Measurements from ENCODE around the gene TRIP10.
"Not testable (repeated sequence)": the region's sequence is repeated elsewhere in the genome, so short reads cannot be mapped to it uniquely, and the experiment has no call there.

The TRIP10 gene

GRCh38 chr19:6737873-6738786, 1.4 kb upstream of the TRIP10 start:
- in situ Hi-C loops (cut with MboI; ENCODE audit: low sequenced_read_pairs): loop anchor here (10.0 kb wide), 1 partner anchor 127 kb away; no protein-coding TSS in a partner anchor

DNA sequence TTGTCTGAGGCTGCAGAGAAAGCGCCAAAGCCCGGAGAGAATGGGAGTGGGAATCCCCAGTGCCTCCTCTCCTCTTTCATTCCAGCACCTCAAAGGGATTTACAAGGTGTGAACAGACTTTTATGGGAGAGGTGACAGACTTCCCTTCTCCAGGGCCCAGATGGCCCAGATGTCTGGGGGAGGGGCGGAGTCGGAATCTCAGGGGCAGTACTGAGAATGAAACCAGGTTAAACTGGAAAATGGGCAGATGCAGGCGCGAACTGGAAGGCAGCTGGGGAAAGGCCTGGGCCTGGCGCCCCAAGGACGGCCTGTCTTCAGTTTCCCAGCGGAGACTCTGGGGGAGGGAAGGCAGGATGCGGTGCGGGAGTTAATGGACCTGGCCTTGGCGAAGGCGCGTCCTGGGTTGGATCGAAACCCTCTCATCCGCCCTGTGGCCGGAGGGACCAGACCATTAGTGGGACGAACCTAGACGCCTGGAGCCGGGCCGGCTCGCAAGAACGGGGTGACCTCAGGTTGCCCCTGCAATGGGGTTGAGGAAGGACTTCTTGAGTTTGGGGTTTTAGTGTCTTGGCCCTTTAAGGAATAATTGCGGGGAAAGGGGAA, 592 bp upstream of the TRIP10 start:
- in situ Hi-C loops (cut with MboI; ENCODE audit: low sequenced_read_pairs): loop anchor here (10.0 kb wide), 1 partner anchor 126 kb away; no protein-coding TSS in a partner anchor

GRCh38 chr19:6739883-6740588, 556 bp downstream of the TRIP10 start:
- in situ Hi-C loops (cut with MboI; ENCODE audit: low sequenced_read_pairs): loop anchor here (10.0 kb wide), 1 partner anchor 125 kb away; no protein-coding TSS in a partner anchor

DNA sequence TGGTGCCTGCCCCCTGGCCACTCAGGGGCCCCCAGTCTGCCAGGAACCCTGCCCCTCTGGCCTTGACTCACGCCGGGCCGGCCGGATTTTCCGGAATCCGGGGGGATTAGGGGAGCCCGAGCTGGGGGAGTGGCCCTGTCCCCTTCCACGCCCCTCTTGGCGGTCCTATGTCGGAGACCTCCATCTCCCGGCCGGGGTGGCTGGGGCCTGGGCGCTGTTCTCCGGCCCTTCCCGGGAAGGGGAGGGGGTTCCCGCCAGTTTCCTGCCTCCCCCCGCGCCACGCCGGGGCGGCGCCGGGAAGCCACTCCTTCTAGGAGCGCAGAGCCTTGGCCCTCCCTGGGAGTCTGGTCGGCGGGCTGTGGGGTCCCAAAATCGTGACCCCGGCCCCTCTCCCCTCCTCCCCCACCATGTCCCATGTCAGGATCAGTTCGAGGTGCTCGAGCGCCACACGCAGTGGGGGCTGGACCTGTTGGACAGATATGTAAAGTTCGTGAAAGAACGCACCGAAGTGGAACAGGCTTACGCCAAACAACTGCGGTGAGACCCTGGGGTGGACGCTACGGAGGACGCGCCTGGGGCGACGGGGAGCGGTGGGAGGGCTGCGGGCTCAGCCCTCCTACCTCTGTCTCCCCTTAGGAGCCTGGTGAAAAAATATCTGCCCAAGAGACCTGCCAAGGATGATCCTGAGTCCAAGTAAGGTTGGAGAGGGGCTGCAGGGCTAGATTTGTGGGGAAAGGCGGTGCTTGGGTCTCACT, 1.3 kb downstream of the TRIP10 start:
- in situ Hi-C loops (cut with MboI; ENCODE audit: low sequenced_read_pairs): no loop called here

- in situ Hi-C loops (cut with MboI; ENCODE audit: low sequenced_read_pairs): no loop called here
Measured at GRCh38 chr19:6743066-6743465, 3.6 kb downstream of the TRIP10 start.

- in situ Hi-C loops (cut with MboI; ENCODE audit: low sequenced_read_pairs): no loop called here
Measured at GRCh38 chr19:6743714-6744380, 4.4 kb downstream of the TRIP10 start.

DNA sequence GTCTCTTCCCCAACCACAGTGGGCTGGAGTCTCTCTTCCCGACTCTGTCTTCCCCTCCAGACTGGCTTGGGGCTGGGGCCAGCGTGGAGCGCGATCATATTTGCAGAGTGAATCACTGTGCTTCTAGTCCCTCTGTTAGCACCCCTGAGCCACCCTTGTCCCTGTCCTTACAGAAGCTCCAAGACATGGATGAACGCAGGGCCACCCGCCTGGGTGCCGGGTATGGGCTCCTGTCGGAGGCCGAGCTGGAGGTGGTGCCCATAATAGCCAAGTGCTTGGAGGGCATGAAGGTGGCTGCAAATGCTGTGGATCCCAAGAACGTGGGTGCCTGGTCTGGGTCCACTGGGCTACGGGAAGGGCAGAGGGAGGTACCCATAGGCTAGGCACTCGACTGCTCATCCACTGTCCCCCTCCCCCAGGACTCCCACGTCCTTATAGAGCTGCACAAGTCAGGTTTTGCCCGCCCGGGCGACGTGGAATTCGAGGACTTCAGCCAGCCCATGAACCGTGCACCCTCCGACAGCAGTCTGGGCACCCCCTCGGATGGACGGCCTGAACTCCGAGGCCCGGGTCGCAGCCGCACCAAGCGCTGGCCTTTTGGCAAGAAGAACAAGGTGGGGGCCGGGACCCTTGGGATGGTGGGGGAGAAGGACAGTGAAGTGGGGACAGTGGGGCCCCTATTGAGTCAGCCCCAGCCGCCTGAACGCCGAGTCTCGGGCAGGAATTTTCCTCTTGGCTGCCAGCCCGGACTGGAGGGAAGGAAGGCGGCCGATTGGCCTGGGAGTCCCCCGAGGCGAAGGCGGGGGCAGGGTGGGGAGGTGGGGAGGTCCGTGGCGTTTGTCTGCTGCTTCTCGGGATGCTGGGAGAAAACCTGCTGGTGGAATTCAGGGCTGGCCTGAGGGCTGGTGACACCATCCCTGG, 5.2 kb downstream of the TRIP10 start:
- in situ Hi-C loops (cut with MboI; ENCODE audit: low sequenced_read_pairs): no loop called here

- in situ Hi-C loops (cut with MboI; ENCODE audit: low sequenced_read_pairs): no loop called here
Measured at GRCh38 chr19:6745965-6746364, 6.5 kb downstream of the TRIP10 start.

- in situ Hi-C loops (cut with MboI; ENCODE audit: low sequenced_read_pairs): not testable (repeated sequence)
Measured at GRCh38 chr19:6748543-6748942, 9.1 kb downstream of the TRIP10 start.

DNA sequence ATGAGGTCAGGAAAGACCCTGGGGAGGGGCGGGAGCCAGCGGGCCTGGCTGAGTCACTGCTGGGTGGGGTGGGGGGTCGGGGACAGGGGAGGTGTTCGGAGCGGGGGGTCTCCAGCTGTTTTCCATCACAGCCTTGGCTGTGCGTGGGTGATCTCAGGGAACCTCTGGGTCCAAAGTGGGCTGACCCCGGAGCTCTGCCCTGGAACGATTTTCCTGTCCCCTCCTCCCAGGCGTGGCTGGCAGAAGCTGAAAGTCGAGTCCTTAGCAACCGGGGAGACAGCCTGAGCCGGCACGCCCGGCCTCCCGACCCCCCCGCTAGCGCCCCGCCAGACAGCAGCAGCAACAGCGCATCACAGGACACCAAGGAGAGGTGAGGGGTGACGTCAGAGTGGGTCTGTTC, 10.6 kb downstream of the TRIP10 start:
- in situ Hi-C loops (cut with MboI; ENCODE audit: low sequenced_read_pairs): no loop called here

DNA sequence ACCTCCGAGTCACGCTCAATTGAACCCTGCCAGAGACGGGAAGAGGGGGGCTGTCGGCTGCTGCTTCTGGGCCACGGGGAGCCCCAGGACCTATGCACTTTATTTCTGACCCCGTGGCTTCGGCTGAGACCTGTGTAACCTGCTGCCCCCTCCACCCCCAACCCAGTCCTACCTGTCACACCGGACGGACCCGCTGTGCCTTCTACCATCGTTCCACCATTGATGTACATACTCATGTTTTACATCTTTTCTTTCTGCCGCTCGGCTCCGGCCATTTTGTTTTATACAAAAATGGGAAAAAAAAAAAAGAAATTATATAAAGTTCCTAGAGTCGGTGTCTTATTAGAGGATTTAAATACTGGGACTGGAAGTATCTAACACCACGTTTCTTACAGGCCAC, 11.7 kb downstream of the TRIP10 start:
- in situ Hi-C loops (cut with MboI; ENCODE audit: low sequenced_read_pairs): no loop called here

GRCh38 chr19:6752256-6753177, 13.0 kb downstream of the TRIP10 start:
- in situ Hi-C loops (cut with MboI; ENCODE audit: low sequenced_read_pairs): no loop called here

- in situ Hi-C loops (cut with MboI; ENCODE audit: low sequenced_read_pairs): no loop called here
Measured at GRCh38 chr19:6753178-6754031, 13.9 kb downstream of the TRIP10 start.

DNA sequence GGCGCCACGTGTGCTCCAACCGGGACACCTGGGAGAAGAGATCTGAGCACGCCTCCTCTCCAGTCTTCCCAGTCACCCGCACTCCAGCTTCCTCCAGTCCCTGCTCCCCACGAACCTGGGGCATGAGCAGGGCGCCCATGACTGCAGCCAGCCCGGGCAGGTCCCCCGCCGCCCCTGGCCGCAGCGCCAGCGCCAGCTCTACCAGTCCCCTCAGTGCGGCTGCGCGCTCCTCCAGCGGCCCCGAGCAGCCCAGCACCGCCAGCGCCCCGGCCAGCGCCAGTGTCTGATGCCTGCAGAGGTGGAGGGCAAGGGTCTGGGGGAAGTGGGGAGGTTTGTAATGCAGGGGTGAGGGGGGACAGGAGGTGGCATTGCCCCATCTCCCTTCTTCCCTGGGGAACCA, 14.7 kb downstream of the TRIP10 start:
- in situ Hi-C loops (cut with MboI; ENCODE audit: low sequenced_read_pairs): no loop called here

- in situ Hi-C loops (cut with MboI; ENCODE audit: low sequenced_read_pairs): no loop called here
Measured at GRCh38 chr19:6754653-6755463, 15.4 kb downstream of the TRIP10 start.

GRCh38 chr19:6760606-6761005, 21.1 kb downstream of the TRIP10 start:
- in situ Hi-C loops (cut with MboI; ENCODE audit: low sequenced_read_pairs): no loop called here
